Mesenchymal stem cell (in vitro differentiated cells and primary cell): ENCODE measurements around the gene C16orf90. TPM values are rescaled to one million over a fixed set of nuclear protein-coding genes. Genes with fewer than 3 reads are reported as not detected.

Experiments
- DNase-seq: peaks from one replicate; pipeline ENCODE4 v3.0.0-alpha.2; 2013
- H2AFZ ChIP-seq: one replicate; pipeline ENCODE4 v1.6.1; 2013; ENCODE audit warnings: low read depth, mild to moderate bottlenecking, control low read depth, inconsistent platforms, low read length, moderate library complexity
- H2AK5ac ChIP-seq: 2 replicates; pipeline ENCODE4 v1.6.1; 2013; ENCODE audit warnings: low read length, moderate library complexity, mild to moderate bottlenecking, inconsistent platforms; ENCODE audit not compliant: severe bottlenecking
- H2BK120ac ChIP-seq: one replicate; pipeline ENCODE4 v1.6.1; 2013; ENCODE audit warnings: low read depth, mild to moderate bottlenecking, inconsistent platforms, low read length, moderate library complexity
- H2BK12ac ChIP-seq, 2 experiments: one replicate each; pipeline ENCODE4 v1.6.1; 2013; ENCODE audit warnings: inconsistent platforms in 2 of 2, low read length in 2 of 2, mild to moderate bottlenecking in 2 of 2, moderate library complexity in 2 of 2, control low read depth in 1 of 2
- H2BK15ac ChIP-seq: one replicate; pipeline ENCODE4 v1.6.1; 2013; ENCODE audit warnings: mild to moderate bottlenecking, low read depth, inconsistent platforms; ENCODE audit not compliant: poor library complexity, severe bottlenecking
- H2BK5ac ChIP-seq: 2 replicates; pipeline ENCODE4 v1.6.1; 2013; ENCODE audit warnings: low read depth, mild to moderate bottlenecking, low read length, control low read depth, inconsistent platforms; ENCODE audit not compliant: poor library complexity, severe bottlenecking
- H3K14ac ChIP-seq, 2 experiments: one replicate each; pipeline ENCODE4 v1.6.1; 2013; ENCODE audit warnings: inconsistent platforms in 2 of 2, low read length in 2 of 2, control low read depth in 1 of 2, mild to moderate bottlenecking in 1 of 2, moderate library complexity in 1 of 2
- H3K18ac ChIP-seq, 2 experiments: one replicate each; pipeline ENCODE4 v1.6.1; 2013; ENCODE audit warnings: inconsistent platforms in 2 of 2, low read length in 2 of 2, control low read depth in 1 of 2, low read depth in 1 of 2, mild to moderate bottlenecking in 1 of 2
- H3K23ac ChIP-seq, 2 experiments: one replicate each; pipeline ENCODE4 v1.6.1; 2013; ENCODE audit warnings: inconsistent platforms in 2 of 2, low read length in 2 of 2, mild to moderate bottlenecking in 2 of 2, moderate library complexity in 2 of 2, control low read depth in 1 of 2
- H3K27ac ChIP-seq: 2 replicates; pipeline ENCODE4 v1.5.1; 2013; ENCODE audit warnings: mild to moderate bottlenecking, moderate library complexity, low read length, control low read depth, inconsistent platforms; ENCODE audit not compliant: poor library complexity, severe bottlenecking
- H3K27me3 ChIP-seq, 2 experiments: 2 replicates each; pipeline versions ENCODE4 v1.6.1 to v1.7.0; 2013; ENCODE audit warnings: low read length in 2 of 2, mild to moderate bottlenecking in 2 of 2, moderate library complexity in 2 of 2, control low read depth in 1 of 2, inconsistent platforms in 1 of 2; ENCODE audit not compliant: control insufficient read depth in 1 of 2, insufficient read depth in 1 of 2
- H3K36me3 ChIP-seq, 2 experiments: 2 replicates each; pipeline versions ENCODE4 v1.6.1 to v1.7.0; 2013; ENCODE audit warnings: low read length in 2 of 2, control low read depth in 1 of 2, inconsistent platforms in 1 of 2, low read depth in 1 of 2, mild to moderate bottlenecking in 1 of 2; ENCODE audit not compliant: insufficient read depth in 2 of 2, control insufficient read depth in 1 of 2
- H3K4ac ChIP-seq, 2 experiments: one replicate each; pipeline ENCODE4 v1.6.1; 2013; ENCODE audit warnings: inconsistent platforms in 2 of 2, low read length in 2 of 2, mild to moderate bottlenecking in 2 of 2, moderate library complexity in 2 of 2, control low read depth in 1 of 2, low read depth in 1 of 2
- H3K4me1 ChIP-seq: 2 replicates; pipeline ENCODE4 v1.6.1; 2013; ENCODE audit warnings: low read depth, low read length, control low read depth; ENCODE audit not compliant: control insufficient read depth, insufficient read depth
- H3K4me2 ChIP-seq: 2 replicates; pipeline ENCODE4 v1.6.1; 2013; ENCODE audit warnings: low read length, mild to moderate bottlenecking, inconsistent platforms; ENCODE audit not compliant: poor library complexity, severe bottlenecking
- H3K4me3 ChIP-seq, 2 experiments: 2 replicates each; pipeline versions ENCODE4 v1.5.1 to v1.7.0; 2013; ENCODE audit warnings: low read length in 2 of 2, mild to moderate bottlenecking in 2 of 2, control low read depth in 1 of 2, low read depth in 1 of 2; ENCODE audit not compliant: insufficient read depth in 1 of 2
- H3K79me1 ChIP-seq: replicated peaks from 2 replicates; pipeline ENCODE4 v1.6.1; 2013; ENCODE audit warnings: mild to moderate bottlenecking, control low read depth, low read length, inconsistent platforms; ENCODE audit not compliant: poor library complexity, severe bottlenecking
- H3K9ac ChIP-seq: 2 replicates; pipeline ENCODE4 v1.7.0; 2013; ENCODE audit warnings: mild to moderate bottlenecking, low read length, moderate library complexity
- H3K9me3 ChIP-seq: 2 replicates; pipeline ENCODE4 v1.7.0; 2013; ENCODE audit warnings: mild to moderate bottlenecking, low read length; ENCODE audit not compliant: control insufficient read depth
- H4K8ac ChIP-seq: one replicate; pipeline ENCODE4 v1.6.1; 2013; ENCODE audit warnings: inconsistent platforms, mild to moderate bottlenecking, low read length, moderate library complexity
- H4K91ac ChIP-seq: one replicate; pipeline ENCODE4 v1.6.1; 2013; ENCODE audit warnings: mild to moderate bottlenecking, low read length, inconsistent platforms
- WGBS: methylation state at CpG from one replicate; pipeline ENCODE4 v1.1.7; 2013; ENCODE audit warnings: mixed read lengths; 5-methylcytosine and 5-hydroxymethylcytosine counted together
- polyA plus RNA-seq, 2 experiments: library from polyadenylated mRNA; stranded (reverse); fragments of 200-250 nt; gene quantifications; one replicate each; pipeline ENCODE4 v1.2.3, GENCODE V29; 2013

C16orf90 gene
- polyA plus RNA-seq (2013, experiment 1 of 2), result not detected
- polyA plus RNA-seq (2013, experiment 2 of 2), result not detected

GRCh38 chr16:3495176-3495575 is at the start of gene C16orf90:
Gene C16orf90 (minus strand): TSS chr16:3495489. CDS start chr16:3495421, 68 bp downstream.
- H3K36me3 ChIP-seq, result peaks cover 0 to 3% of the 10 kb centered on the region in 2 experiments
- no peak within 1 kb of the TSS for H2AK5ac ChIP-seq
- H3K4me1 ChIP-seq, result peaks cover 6% of the 10 kb centered on the region
- H2BK5ac ChIP-seq, result no peak within 1 kb of the TSS
- H4K91ac ChIP-seq, result no peak within 1 kb of the TSS
- H2BK15ac ChIP-seq, result no peak within 1 kb of the TSS
- no peak within 1 kb of the TSS for H3K14ac ChIP-seq
- no peak within 1 kb of the TSS for H3K9ac ChIP-seq
- no peak within 1 kb of the TSS for H3K23ac ChIP-seq
- no peak within 1 kb of the TSS for H2BK120ac ChIP-seq
- H3K18ac ChIP-seq, result no peak within 1 kb of the TSS
- WGBS, result 86% methylated on average over 3 of the region's 3 CpGs
- no peak within 1 kb of the TSS for H2AFZ ChIP-seq
- no peak within 1 kb of the TSS for H3K4ac ChIP-seq
- H3K27me3 ChIP-seq, result no peaks in the 10 kb centered on the region
- H3K27ac ChIP-seq, result no peak within 1 kb of the TSS
- H3K79me1 ChIP-seq, result no peaks in the 10 kb centered on the region
- H3K4me2 ChIP-seq, result no peak within 1 kb of the TSS
- no peak for DNase-seq
- no peak within 1 kb of the TSS for H3K4me3 ChIP-seq
- no peak within 1 kb of the TSS for H4K8ac ChIP-seq
- H2BK12ac ChIP-seq, result no peak within 1 kb of the TSS
- H3K9me3 ChIP-seq, result no peaks in the 10 kb centered on the region

DNA sequence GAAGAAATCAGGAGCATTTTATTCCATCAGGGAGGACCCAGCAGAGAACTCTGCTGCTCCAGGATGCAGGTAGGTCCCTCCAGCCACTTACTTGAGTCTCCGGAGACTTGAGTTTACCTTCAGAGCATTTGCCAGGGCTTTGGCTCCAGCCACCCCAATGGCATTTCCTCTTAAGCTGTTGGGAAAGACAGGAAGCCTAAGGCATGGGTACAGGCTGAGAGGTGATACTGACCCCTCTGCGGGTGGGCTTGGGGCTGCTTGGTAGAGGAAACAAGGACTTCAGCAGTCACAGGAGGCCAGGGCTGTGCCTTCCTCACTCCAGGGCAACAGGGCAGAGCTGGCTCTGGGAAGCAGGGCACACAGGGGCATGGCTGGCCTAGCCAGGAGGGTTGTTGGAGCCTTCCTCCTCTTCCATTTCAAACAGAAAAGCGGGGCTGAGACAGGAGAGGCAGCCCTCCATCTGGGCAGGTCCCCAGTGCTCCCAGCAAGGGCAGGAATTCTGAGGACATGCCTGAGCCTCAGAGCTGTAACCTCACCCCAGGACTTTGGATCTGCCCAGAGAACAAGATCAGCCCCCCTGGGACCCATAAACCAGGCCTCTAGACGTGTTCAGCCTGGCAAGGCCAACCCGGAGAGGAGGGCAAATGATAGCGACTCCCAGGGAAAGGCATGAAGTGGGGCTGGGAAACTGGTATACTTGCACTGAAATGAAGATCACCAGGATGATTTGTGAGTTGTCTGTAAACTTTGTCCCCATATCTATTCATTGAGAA is 47.5 kb upstream of the C16orf90 start:
- peaks cover 10 to 30% of the 10 kb centered on the region in 2 experiments for H3K36me3 ChIP-seq
- no peak overlapping the region for H2AK5ac ChIP-seq
- H2BK15ac ChIP-seq, result no peak overlapping the region
- no peaks in the 10 kb centered on the region for H3K9me3 ChIP-seq
- no peak overlapping the region for H2BK120ac ChIP-seq
- no peak overlapping the region for H3K14ac ChIP-seq
- no peak overlapping the region for H3K23ac ChIP-seq
- no peak overlapping the region for H2BK5ac ChIP-seq
- no peak overlapping the region for H3K4me3 ChIP-seq
- H3K27me3 ChIP-seq, result no peaks in the 10 kb centered on the region
- H4K8ac ChIP-seq, result no peak overlapping the region
- 77% methylated on average over 6 of the region's 6 CpGs for WGBS
- H2AFZ ChIP-seq, result no peak overlapping the region
- no peak overlapping the region for H3K18ac ChIP-seq
- no peak overlapping the region for H2BK12ac ChIP-seq
- no peak overlapping the region for H3K4ac ChIP-seq
- H3K4me1 ChIP-seq, result no peaks in the 10 kb centered on the region
- H3K9ac ChIP-seq, result no peak overlapping the region
- no peaks in the 10 kb centered on the region for H3K79me1 ChIP-seq
- H3K4me2 ChIP-seq, result no peak overlapping the region
- no peak overlapping the region for H3K27ac ChIP-seq
- no peak overlapping the region for H4K91ac ChIP-seq
- DNase-seq, result no peak

GRCh38 chr16:3541527-3542155 is 46.4 kb upstream of the C16orf90 start:
- no peak overlapping the region for H2BK120ac ChIP-seq
- H3K36me3 ChIP-seq, result peaks cover 10 to 34% of the 10 kb centered on the region in 2 experiments
- no peak overlapping the region for H2AFZ ChIP-seq
- H3K4ac ChIP-seq, result no peak overlapping the region
- no peak overlapping the region for H2BK5ac ChIP-seq
- no peak overlapping the region for H3K14ac ChIP-seq
- H4K91ac ChIP-seq, result no peak overlapping the region
- no peak overlapping the region for H2BK15ac ChIP-seq
- no peaks in the 10 kb centered on the region for H3K4me1 ChIP-seq
- H3K4me2 ChIP-seq, result no peak overlapping the region
- no peak overlapping the region for H3K18ac ChIP-seq
- H2BK12ac ChIP-seq, result no peak overlapping the region
- H3K79me1 ChIP-seq, result no peaks in the 10 kb centered on the region
- H3K4me3 ChIP-seq, result no peak overlapping the region
- 91% methylated on average over 13 of the region's 13 CpGs for WGBS
- H4K8ac ChIP-seq, result no peak overlapping the region
- no peak overlapping the region for H3K9ac ChIP-seq
- H2AK5ac ChIP-seq, result no peak overlapping the region
- H3K9me3 ChIP-seq, result no peaks in the 10 kb centered on the region
- no peak overlapping the region for H3K27ac ChIP-seq
- DNase-seq, result no peak
- H3K23ac ChIP-seq, result no peak overlapping the region
- no peaks in the 10 kb centered on the region for H3K27me3 ChIP-seq

- H2BK120ac ChIP-seq, result no peak overlapping the region
- H3K4ac ChIP-seq, result no peak overlapping the region
- no peak overlapping the region for H2BK12ac ChIP-seq
- no peak overlapping the region for H2AK5ac ChIP-seq
- H3K4me1 ChIP-seq, result peaks cover 4% of the 10 kb centered on the region
- no peak overlapping the region for H3K23ac ChIP-seq
- H3K18ac ChIP-seq, result no peak overlapping the region
- no peak overlapping the region for H3K4me3 ChIP-seq
- H3K79me1 ChIP-seq, result no peaks in the 10 kb centered on the region
- H4K91ac ChIP-seq, result no peak overlapping the region
- DNase-seq, result no peak
- no peak overlapping the region for H3K9ac ChIP-seq
- H3K27ac ChIP-seq, result no peak overlapping the region
- no peak overlapping the region for H2AFZ ChIP-seq
- H3K36me3 ChIP-seq, result peaks cover 32 to 65% of the 10 kb centered on the region in 2 experiments
- no peak overlapping the region for H4K8ac ChIP-seq
- H2BK5ac ChIP-seq, result no peak overlapping the region
- no peak overlapping the region for H3K14ac ChIP-seq
- no peak overlapping the region for H3K4me2 ChIP-seq
- no peak overlapping the region for H2BK15ac ChIP-seq
- no peaks in the 10 kb centered on the region for H3K27me3 ChIP-seq
- H3K9me3 ChIP-seq, result no peaks in the 10 kb centered on the region
- 98% methylated on average over 4 of the region's 4 CpGs for WGBS
Measured at GRCh38 chr16:3538222-3538621, 42.9 kb upstream of the C16orf90 start.
